Neural progenitor cell (in vitro differentiated cells): ENCODE measurements around the gene DDI1. TPM values are rescaled to one million over a fixed set of nuclear protein-coding genes. Genes with fewer than 3 reads are reported as not detected.

Source experiments
- DNase-seq: peaks from one replicate; pipeline ENCODE4 v3.0.0-alpha.2; 2016; ENCODE audit warnings: low spot score
- H2AFZ ChIP-seq: fragments of 200-600 bp; sonication (generic); replicated peaks from 2 replicates; pipeline ENCODE4 v1.6.1; 2016; ENCODE audit warnings: antibody characterized with exemption
- H3F3A ChIP-seq: fragments of 200-600 bp; sonication (generic); 2 replicates; pipeline ENCODE4 v1.6.1; 2016; ENCODE audit warnings: antibody characterized with exemption, low read depth
- H3K27ac ChIP-seq: fragments of 200-600 bp; sonication (generic); 2 replicates; pipeline ENCODE4 v1.5.1; 2016; ENCODE audit warnings: mild to moderate bottlenecking
- H3K27me3 ChIP-seq: fragments of 200-600 bp; sonication (generic); 2 replicates; pipeline ENCODE4 v1.6.1; 2016; ENCODE audit warnings: mild to moderate bottlenecking, moderate library complexity
- H3K36me3 ChIP-seq: fragments of 200-600 bp; sonication (generic); 2 replicates; pipeline ENCODE4 v1.5.1; 2016
- H3K4me1 ChIP-seq: fragments of 200-600 bp; sonication (generic); 2 replicates; pipeline ENCODE4 v1.6.1; 2016; ENCODE audit warnings: mixed run types
- H3K4me2 ChIP-seq: fragments of 200-600 bp; sonication (generic); 2 replicates; pipeline ENCODE4 v1.6.1; 2016
- H3K4me3 ChIP-seq: fragments of 200-600 bp; sonication (generic); 2 replicates; pipeline ENCODE4 v1.5.1; 2016
- H3K79me2 ChIP-seq: fragments of 200-600 bp; sonication (generic); 2 replicates; pipeline ENCODE4 v1.6.1; 2016; ENCODE audit warnings: low read depth
- H3K9ac ChIP-seq: fragments of 200-600 bp; sonication (generic); 2 replicates; pipeline ENCODE4 v1.6.1; 2016
- H3K9me3 ChIP-seq: fragments of 200-600 bp; sonication (generic); 2 replicates; pipeline ENCODE4 v1.5.1; 2016; ENCODE audit warnings: low read depth
- H4K20me1 ChIP-seq: fragments of 200-600 bp; sonication (generic); 2 replicates; pipeline ENCODE4 v1.6.1; 2016; ENCODE audit warnings: low read depth
- H3K27ac Mint-ChIP-seq: 3 replicates; pipeline ENCODE4 v1.8.0; 2021; ENCODE audit warnings: mixed read lengths
- H3K27me3 Mint-ChIP-seq: 2 replicates; pipeline ENCODE4 v1.8.0; 2022; ENCODE audit warnings: low read depth, mild to moderate bottlenecking, inconsistent platforms, moderate library complexity, mixed read lengths; ENCODE audit not compliant: insufficient read depth
- H3K36me3 Mint-ChIP-seq: 3 replicates; pipeline ENCODE4 v1.8.0; 2021; ENCODE audit warnings: mixed read lengths
- H3K4me1 Mint-ChIP-seq: 3 replicates; pipeline ENCODE4 v1.8.0; 2021; ENCODE audit warnings: mixed read lengths
- H3K4me3 Mint-ChIP-seq: 3 replicates; pipeline ENCODE4 v1.8.0; 2021; ENCODE audit warnings: mild to moderate bottlenecking, moderate library complexity, mixed read lengths
- H3K9me3 Mint-ChIP-seq: 3 replicates; pipeline ENCODE4 v1.8.0; 2020; ENCODE audit warnings: mixed read lengths
- EZH2 ChIP-seq: fragments of 200-600 bp; sonication (generic); IDR thresholded peaks from 2 replicates; pipeline ENCODE4 v1.6.1; 2017; ENCODE audit warnings: antibody characterized with exemption, mild to moderate bottlenecking, moderate library complexity
- EZH2phosphoT487 ChIP-seq: fragments of 200-600 bp; sonication (generic); IDR thresholded peaks from 2 replicates; pipeline ENCODE4 v1.6.1; 2017; ENCODE audit warnings: antibody characterized with exemption
- total RNA-seq: library from RNA; depleted of rRNA; stranded (reverse); fragments of >200 nt; gene quantifications from 2 replicates; pipeline ENCODE4 v1.2.3, GENCODE V29; 2015; ENCODE audit warnings: low replicate concordance
- TF ChIP-seq, protein P1 (sequence below): fragments of 200-600 bp; sonication (generic); IDR thresholded peaks from 2 replicates; pipeline ENCODE4 v1.5.1; 2017; ENCODE audit warnings: antibody characterized with exemption, mild to moderate bottlenecking

The DDI1 gene
- total RNA-seq, 1 donor from 2014 or later = not detected

DNA sequence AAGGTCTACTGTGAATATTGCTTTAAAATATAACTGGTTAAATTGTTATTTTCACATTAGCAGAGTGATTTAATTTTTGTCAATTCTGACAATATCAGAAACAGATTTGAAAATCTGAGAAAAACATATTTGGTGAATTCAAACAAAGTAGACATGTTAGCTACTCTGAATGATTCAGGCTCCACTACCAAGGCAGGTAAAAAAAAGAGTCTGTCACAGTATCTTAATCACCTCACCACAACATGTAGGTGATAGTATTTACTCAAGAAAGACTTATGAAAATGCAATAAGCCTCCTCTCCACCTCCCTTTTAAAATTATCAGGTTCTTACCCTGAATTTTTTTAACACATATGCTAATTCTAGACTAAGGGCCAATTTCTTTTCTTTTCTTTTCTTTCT lies 42.6 kb downstream of the DDI1 start:
- H3K4me1 ChIP-seq = no peaks in the 10 kb centered on the region
- H3K9me3 Mint-ChIP-seq = no peaks in the 10 kb centered on the region
- H3K36me3 ChIP-seq = no peaks in the 10 kb centered on the region
- H3K9me3 ChIP-seq = no peaks in the 10 kb centered on the region
- no peaks in the 10 kb centered on the region for H3K79me2 ChIP-seq
- H2AFZ ChIP-seq = no peak overlapping the region
- H3K36me3 Mint-ChIP-seq = no peaks in the 10 kb centered on the region
- H3K27me3 Mint-ChIP-seq = no peaks in the 10 kb centered on the region
- no peak overlapping the region for H3K4me3 Mint-ChIP-seq
- H3K27ac Mint-ChIP-seq = no peak overlapping the region
- no peak overlapping the region for H3K9ac ChIP-seq
- no peak overlapping the region for H3K27ac ChIP-seq
- no peak for TF ChIP-seq EZH2phosphoT487
- TF ChIP-seq, protein P1, sequence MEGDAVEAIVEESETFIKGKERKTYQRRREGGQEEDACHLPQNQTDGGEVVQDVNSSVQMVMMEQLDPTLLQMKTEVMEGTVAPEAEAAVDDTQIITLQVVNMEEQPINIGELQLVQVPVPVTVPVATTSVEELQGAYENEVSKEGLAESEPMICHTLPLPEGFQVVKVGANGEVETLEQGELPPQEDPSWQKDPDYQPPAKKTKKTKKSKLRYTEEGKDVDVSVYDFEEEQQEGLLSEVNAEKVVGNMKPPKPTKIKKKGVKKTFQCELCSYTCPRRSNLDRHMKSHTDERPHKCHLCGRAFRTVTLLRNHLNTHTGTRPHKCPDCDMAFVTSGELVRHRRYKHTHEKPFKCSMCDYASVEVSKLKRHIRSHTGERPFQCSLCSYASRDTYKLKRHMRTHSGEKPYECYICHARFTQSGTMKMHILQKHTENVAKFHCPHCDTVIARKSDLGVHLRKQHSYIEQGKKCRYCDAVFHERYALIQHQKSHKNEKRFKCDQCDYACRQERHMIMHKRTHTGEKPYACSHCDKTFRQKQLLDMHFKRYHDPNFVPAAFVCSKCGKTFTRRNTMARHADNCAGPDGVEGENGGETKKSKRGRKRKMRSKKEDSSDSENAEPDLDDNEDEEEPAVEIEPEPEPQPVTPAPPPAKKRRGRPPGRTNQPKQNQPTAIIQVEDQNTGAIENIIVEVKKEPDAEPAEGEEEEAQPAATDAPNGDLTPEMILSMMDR = no peak
- no peak for TF ChIP-seq EZH2
- no peak for DNase-seq
- peaks cover under 1% of the 10 kb centered on the region for H3K4me1 Mint-ChIP-seq
- H3K4me2 ChIP-seq = no peak overlapping the region
- no peaks in the 10 kb centered on the region for H4K20me1 ChIP-seq
- no peaks in the 10 kb centered on the region for H3F3A ChIP-seq
- no peak overlapping the region for H3K4me3 ChIP-seq
- H3K27me3 ChIP-seq = no peaks in the 10 kb centered on the region

DNA sequence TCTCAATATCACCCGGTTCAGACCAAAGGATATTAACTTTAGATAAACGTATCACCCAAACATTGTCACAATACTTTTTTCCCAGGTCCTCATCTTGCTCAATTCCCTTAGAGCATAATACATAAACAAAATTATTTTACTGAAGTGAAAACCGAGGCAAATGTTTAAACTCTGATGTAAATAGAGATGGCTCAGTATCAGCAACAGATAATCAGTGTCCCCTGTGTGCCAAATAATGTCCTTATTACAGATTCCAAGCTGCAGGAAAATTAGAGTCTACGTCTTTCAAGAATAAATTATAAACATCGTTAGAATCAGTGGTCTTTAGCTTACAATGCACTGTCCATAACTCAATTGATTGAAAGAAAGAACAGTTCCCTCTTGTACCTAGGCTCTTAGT lies 50.2 kb downstream of the DDI1 start:
- Histone ChIP-seq H3K9ac (no peak overlapping the region), H3K9me3 (no peaks in the 10 kb centered on the region), H3K27ac (no peak overlapping the region), H3K27me3 (no peaks in the 10 kb centered on the region), H2AFZ (no peak overlapping the region), H3K36me3 (no peaks in the 10 kb centered on the region), H3K4me1 (no peaks in the 10 kb centered on the region), H3K79me2 (no peaks in the 10 kb centered on the region), H3K4me2 (no peak overlapping the region), H3K4me3 (no peak overlapping the region), H4K20me1 (no peaks in the 10 kb centered on the region), H3F3A (no peaks in the 10 kb centered on the region)
- H3K9me3 Mint-ChIP-seq = no peaks in the 10 kb centered on the region
- no peak overlapping the region for H3K4me3 Mint-ChIP-seq
- no peak for DNase-seq
- no peak overlapping the region for H3K27ac Mint-ChIP-seq
- H3K4me1 Mint-ChIP-seq = peaks cover 3% of the 10 kb centered on the region
- no peak for TF ChIP-seq EZH2
- TF ChIP-seq EZH2phosphoT487 = no peak
- TF ChIP-seq, protein P1 = no peak
- no peaks in the 10 kb centered on the region for H3K36me3 Mint-ChIP-seq
- peaks cover 6% of the 10 kb centered on the region for H3K27me3 Mint-ChIP-seq

Other genes starting within 250 kb of the DDI1 start
- gene PDGFD, start 127.5 kb downstream of the DDI1 start, total RNA-seq = 2.9 and 3.7 TPM in 2 replicates